Endothelial cell of umbilical vein (primary cell): ENCODE measurements around the gene KRABD2.
A peak's percentile ranks its signal among the peaks of the same experiment; 100 is the strongest.

Experiments used
- BruUV-seq: library from RNA; stranded (reverse); fragments of 400-500 nt; replicated peaks from 2 replicates; lab custom pipeline; 2021; lab: Mats Ljungman, UMichigan
- CTCF ChIA-PET: fragments of 300-600, 350-600 bp; sonication (Branson Sonifier 250); formaldehyde crosslinking; loops from one replicate; lab custom pipeline; 2021; ENCODE audit warnings: antibody characterized with exemption, inconsistent platforms; lab: Charles Lee
- POLR2A ChIA-PET: fragments of 300-600, 350-600 bp; sonication (Branson Sonifier 250); formaldehyde crosslinking; loops from one replicate; lab custom pipeline; 2021; ENCODE audit warnings: antibody characterized with exemption, inconsistent platforms; lab: Charles Lee
- DNase-seq: peaks from one replicate; pipeline ENCODE4 v3.0.0-alpha.2; 2011; ENCODE audit warnings: low read depth, low spot score
- FAIRE-seq: peaks from 2 replicates; lab custom pipeline; 2011; peaks lifted over from hg19 to GRCh38; lab: Jason Lieb, UNC
- H2AFZ ChIP-seq: 2 replicates; pipeline ENCODE4 v1.6.0; 2012; ENCODE audit warnings: low read depth, low read length, control low read depth, inconsistent platforms
- H3K27ac ChIP-seq: 2 replicates; pipeline ENCODE4 v1.5.1; 2011; ENCODE audit warnings: low read depth, mild to moderate bottlenecking, control low read depth, low read length, moderate library complexity; ENCODE audit not compliant: insufficient read depth
- H3K27me3 ChIP-seq, 2 experiments: 2 replicates each; pipeline versions ENCODE4 v1.6.0 to v1.6.1; 2011; ENCODE audit warnings: low read length in 2 of 2, mixed read lengths in 1 of 2; ENCODE audit not compliant: control insufficient read depth in 2 of 2, insufficient read depth in 2 of 2
- H3K36me3 ChIP-seq, 2 experiments: 2 replicates in 1 of 2; 3 replicates in 1 of 2; pipeline ENCODE4 v1.5.1; 2011; ENCODE audit warnings: low read length in 2 of 2, mild to moderate bottlenecking in 1 of 2, moderate library complexity in 1 of 2; ENCODE audit not compliant: control insufficient read depth in 2 of 2, insufficient read depth in 2 of 2; ENCODE audit errors: extremely low read depth in 1 of 2
- H3K4me1 ChIP-seq: 3 replicates; pipeline ENCODE4 v1.5.1; 2011; ENCODE audit warnings: mild to moderate bottlenecking, low read length; ENCODE audit not compliant: control insufficient read depth, insufficient read depth; ENCODE audit errors: extremely low read depth
- H3K4me2 ChIP-seq: 2 replicates; pipeline ENCODE4 v1.6.1; 2011; ENCODE audit warnings: low read length, control low read depth, mixed read lengths; ENCODE audit not compliant: insufficient read depth
- H3K4me3 ChIP-seq, 3 experiments: fragments of 200-600 bp in 1 of 3; sonication (generic), shearing (Covaris generic) in 1 of 3; replicated peaks in 1 of 3; 2 replicates each; pipeline ENCODE4 v1.5.1; 2011 to 2016; ENCODE audit warnings: control low read depth in 3 of 3, low read length in 3 of 3, mild to moderate bottlenecking in 2 of 3, inconsistent platforms in 1 of 3, low read depth in 1 of 3, moderate library complexity in 1 of 3; ENCODE audit not compliant: insufficient read depth in 1 of 3
- H3K79me2 ChIP-seq: 2 replicates; pipeline ENCODE4 v1.6.0; 2012; ENCODE audit warnings: low read length, inconsistent platforms; ENCODE audit not compliant: control insufficient read depth, insufficient read depth
- H3K9ac ChIP-seq: replicated peaks from 2 replicates; pipeline ENCODE3; 2011; ENCODE audit warnings: low read length, control low read depth; ENCODE audit not compliant: insufficient read depth; ENCODE audit errors: extremely low read depth
- H3K9me1 ChIP-seq: replicated peaks from 3 replicates; pipeline ENCODE4 v1.6.0; 2011; ENCODE audit warnings: mild to moderate bottlenecking, low read length; ENCODE audit not compliant: control insufficient read depth, insufficient read depth; ENCODE audit errors: extremely low read depth
- H3K9me3 ChIP-seq: replicated peaks from 2 replicates; pipeline ENCODE4 v1.5.1; 2012; ENCODE audit warnings: low read length, inconsistent platforms; ENCODE audit not compliant: control insufficient read depth, insufficient read depth
- H4K20me1 ChIP-seq: replicated peaks from 2 replicates; pipeline ENCODE3; 2011; ENCODE audit warnings: mild to moderate bottlenecking, low read length; ENCODE audit not compliant: control insufficient read depth, insufficient read depth; ENCODE audit errors: extremely low read depth
- CTCF ChIP-seq, 2 donors: IDR thresholded peaks; 1 replicate in 1 of 2; 2 replicates in 1 of 2; pipeline ENCODE4 v1.5.1; 2011; ENCODE audit warnings: low read length in 2 of 2, mild to moderate bottlenecking in 2 of 2, moderate library complexity in 2 of 2, control low read depth in 1 of 2, inconsistent platforms in 1 of 2, low read depth in 1 of 2; ENCODE audit not compliant: insufficient read depth in 1 of 2; ENCODE audit errors: extremely low read depth in 1 of 2
- EZH2 ChIP-seq: IDR thresholded peaks from 2 replicates; pipeline ENCODE4 v1.6.1; 2012; ENCODE audit warnings: borderline replicate concordance, low read depth, mild to moderate bottlenecking, moderate library complexity, low read length, inconsistent platforms; ENCODE audit not compliant: severe bottlenecking
- FOS ChIP-seq: IDR thresholded peaks from 2 replicates; pipeline ENCODE4 v1.6.1; 2011; ENCODE audit warnings: mild to moderate bottlenecking, low read length, moderate library complexity, borderline replicate concordance; ENCODE audit not compliant: insufficient read depth
- GATA2 ChIP-seq: IDR thresholded peaks from 2 replicates; pipeline ENCODE4 v1.7.0; 2011; ENCODE audit warnings: low read depth, mild to moderate bottlenecking, moderate library complexity, mixed read lengths, low read length; ENCODE audit not compliant: insufficient read length, insufficient read depth
- JUN ChIP-seq: IDR thresholded peaks from 2 replicates; pipeline ENCODE4 v1.6.1; 2011; ENCODE audit warnings: borderline replicate concordance, low read depth; ENCODE audit not compliant: insufficient read length, insufficient read depth
- MYC ChIP-seq: IDR thresholded peaks from one replicate; pipeline ENCODE4 v1.6.1; 2011; ENCODE audit warnings: mild to moderate bottlenecking, low read depth, low read length
- POLR2A ChIP-seq: IDR thresholded peaks from 2 replicates; pipeline ENCODE4 v1.6.1; 2012; ENCODE audit warnings: low read depth, mild to moderate bottlenecking, control low read depth, low read length
- POLR2AphosphoS5 ChIP-seq: IDR thresholded peaks from 2 replicates; pipeline ENCODE4 v1.6.1; 2012; ENCODE audit warnings: low read depth, mild to moderate bottlenecking, control low read depth, low read length, moderate library complexity; ENCODE audit not compliant: insufficient read depth
- dilution Hi-C: fragments of 300-500 bp; cut with MboI; formaldehyde crosslinking; loops from one replicate; pipeline ENCODE4 v1.15.0; 2019; ENCODE audit warnings: low sequenced_read_pairs; ENCODE audit not compliant: extremely low pct_ligation_motif_present
- intact Hi-C: fragments of 100-400 bp; cut with micrococcal nuclease; formaldehyde crosslinking; loops from one replicate; pipeline ENCODE4 v1.10.0; 2022

KRABD2 gene

GRCh38 chr17:8353736-8354135, 22.8 kb downstream of the KRABD2 start:
- POLR2A ChIA-PET: interaction anchor here (1.1 kb wide), 1 partner anchor 23 kb away, joined by 3 read pairs; the partner anchor contains the start of gene KRABD2
- no peaks in the 10 kb centered on the region for H3K79me2 ChIP-seq
- dilution Hi-C loops (no loop called here), intact Hi-C loops (no loop called here)
- no peak overlapping the region for H3K4me2 ChIP-seq
- no peak overlapping the region for H3K9ac ChIP-seq
- no peak for DNase-seq
- FAIRE-seq: no peak
- H3K4me1 ChIP-seq: peaks cover 10% of the 10 kb centered on the region
- H4K20me1 ChIP-seq: no peaks in the 10 kb centered on the region
- H3K36me3 ChIP-seq: no peaks in the 10 kb centered on the region
- no peaks in the 10 kb centered on the region for H3K9me3 ChIP-seq
- CTCF ChIA-PET: interaction anchor here (0.8 to 1.1 kb wide), 3 partner anchors 27 to 67 kb away, joined by 3 to 4 read pairs (median 3); no protein-coding TSS in a partner anchor
- no peak overlapping the region for H3K4me3 ChIP-seq
- TF ChIP-seq FOS (no peak), JUN (no peak), POLR2A (no peak), POLR2AphosphoS5 (no peak), MYC (no peak), EZH2 (no peak), GATA2 (no peak), CTCF (IDR thresholded peaks at IDR 0.05; ENCODE audit: extremely low read depth in 1 of 2, insufficient read depth in 1 of 2, low read depth in 1 of 2, low read length in 2 of 2) (no peak)
- peak overlapping the region; percentile 59 for H2AFZ ChIP-seq
- BruUV-seq: no TSS peak
- H3K27me3 ChIP-seq: no peaks in the 10 kb centered on the region
- no peak overlapping the region for H3K27ac ChIP-seq
- H3K9me1 ChIP-seq: no peaks in the 10 kb centered on the region
